Skeletal muscle tissue (tissue), 4 donors: Measurements from ENCODE around the gene ABCC5. TPM values are rescaled to one million over a fixed set of nuclear protein-coding genes. Genes with fewer than 3 reads are reported as not detected.

Source experiments
- H3K27ac ChIP-seq: one replicate; pipeline ENCODE4 v1.7.0; 2013; ENCODE audit warnings: mild to moderate bottlenecking, low read depth, low read length, inconsistent platforms
- H3K27me3 ChIP-seq, 3 donors: one replicate each; pipeline ENCODE4 v1.7.0; 2013; ENCODE audit warnings: low read length in 3 of 3; ENCODE audit not compliant: control insufficient read depth in 3 of 3, insufficient read depth in 3 of 3
- H3K36me3 ChIP-seq, 3 donors: one replicate each; pipeline ENCODE4 v1.7.0; 2013; ENCODE audit warnings: low read length in 3 of 3; ENCODE audit not compliant: control insufficient read depth in 3 of 3, insufficient read depth in 3 of 3
- H3K4me1 ChIP-seq, 3 donors: one replicate each; pipeline ENCODE4 v1.7.0; 2013; ENCODE audit warnings: low read length in 3 of 3, mild to moderate bottlenecking in 3 of 3; ENCODE audit not compliant: control insufficient read depth in 3 of 3, insufficient read depth in 3 of 3
- H3K4me3 ChIP-seq, 3 donors: one replicate each; pipeline ENCODE4 v1.7.0; 2013; ENCODE audit warnings: low read length in 3 of 3
- H3K9ac ChIP-seq, 3 donors: one replicate each; pipeline ENCODE4 v1.7.0; 2013; ENCODE audit warnings: low read length in 3 of 3, mild to moderate bottlenecking in 3 of 3, moderate library complexity in 2 of 3, low read depth in 1 of 3
- H3K9me3 ChIP-seq, 3 donors: one replicate each; pipeline ENCODE4 v1.7.0; 2013; ENCODE audit warnings: low read length in 3 of 3; ENCODE audit not compliant: control insufficient read depth in 3 of 3
- total RNA-seq: library from RNA; depleted of rRNA; stranded (reverse); fragments of >200 nt; gene quantifications from one replicate; pipeline ENCODE4 v1.2.3, GENCODE V29; 2014
- donor health status: Osteomylitis.

Gene ABCC5
- total RNA-seq, 1 donor from 2014 or later: 17.7 TPM

DNA sequence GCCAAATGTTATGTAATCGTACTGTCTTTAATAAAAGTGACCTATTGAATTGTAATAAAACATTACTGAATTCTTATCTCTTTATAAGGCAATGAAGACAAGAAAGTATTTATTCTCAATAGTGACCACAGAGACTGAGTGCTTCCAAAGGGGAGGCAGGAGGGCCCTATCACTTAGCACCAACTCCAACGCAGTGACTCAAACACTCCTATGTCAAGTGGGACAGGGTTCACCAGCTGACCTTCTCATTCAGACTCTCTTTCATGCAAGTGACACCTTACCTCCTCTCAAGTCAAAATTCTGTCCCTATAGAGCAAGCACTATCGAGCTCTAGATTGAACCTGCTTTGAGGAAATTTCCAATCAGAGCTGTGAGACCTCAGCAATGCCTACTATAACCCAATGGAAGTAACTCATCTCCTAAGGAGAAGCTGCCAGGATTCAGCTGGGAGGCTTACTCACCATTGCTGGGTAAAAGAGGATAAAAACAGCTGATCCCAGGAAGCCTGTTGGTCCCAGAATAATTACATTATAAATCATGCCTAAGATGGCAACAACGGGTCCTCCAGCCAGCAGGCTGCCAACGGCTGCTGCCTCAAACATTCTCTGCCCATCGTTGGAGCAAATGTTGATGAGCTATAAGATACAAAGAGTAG lies 35.6 kb downstream of the ABCC5 start:
- Histone ChIP-seq H3K27ac (peak overlapping the region; percentile 43), H3K4me1 (peaks cover 10 to 58% (median 53%) of the 10 kb centered on the region in 3 donors), H3K9me3 (no peaks in the 10 kb centered on the region), H3K36me3 (peaks cover 21 to 39% (median 29%) of the 10 kb centered on the region in 3 donors), H3K27me3 (no peaks in the 10 kb centered on the region), H3K4me3 (no peak overlapping the region), H3K9ac (no peak overlapping the region)

GRCh38 chr3:183980403-183980802 lies 37.3 kb downstream of the ABCC5 start:
- Histone ChIP-seq H3K4me1 (peaks cover 9 to 49% (median 46%) of the 10 kb centered on the region in 3 donors), H3K27me3 (no peaks in the 10 kb centered on the region), H3K27ac (peak overlapping the region; percentile 68), H3K9ac (peak overlapping the region in 1 of 3 donors; percentile 48), H3K36me3 (peaks cover 21 to 32% (median 26%) of the 10 kb centered on the region in 3 donors), H3K9me3 (no peaks in the 10 kb centered on the region), H3K4me3 (no peak overlapping the region)

- Histone ChIP-seq H3K27me3 (no peaks in the 10 kb centered on the region), H3K4me1 (peaks cover 6 to 23% (median 20%) of the 10 kb centered on the region in 3 donors), H3K36me3 (peaks cover 14 to 28% (median 20%) of the 10 kb centered on the region in 3 donors), H3K9me3 (no peaks in the 10 kb centered on the region), H3K27ac (no peak overlapping the region), H3K9ac (no peak overlapping the region), H3K4me3 (no peak overlapping the region)
Measured at GRCh38 chr3:183975981-183976662, 41.6 kb downstream of the ABCC5 start.

DNA sequence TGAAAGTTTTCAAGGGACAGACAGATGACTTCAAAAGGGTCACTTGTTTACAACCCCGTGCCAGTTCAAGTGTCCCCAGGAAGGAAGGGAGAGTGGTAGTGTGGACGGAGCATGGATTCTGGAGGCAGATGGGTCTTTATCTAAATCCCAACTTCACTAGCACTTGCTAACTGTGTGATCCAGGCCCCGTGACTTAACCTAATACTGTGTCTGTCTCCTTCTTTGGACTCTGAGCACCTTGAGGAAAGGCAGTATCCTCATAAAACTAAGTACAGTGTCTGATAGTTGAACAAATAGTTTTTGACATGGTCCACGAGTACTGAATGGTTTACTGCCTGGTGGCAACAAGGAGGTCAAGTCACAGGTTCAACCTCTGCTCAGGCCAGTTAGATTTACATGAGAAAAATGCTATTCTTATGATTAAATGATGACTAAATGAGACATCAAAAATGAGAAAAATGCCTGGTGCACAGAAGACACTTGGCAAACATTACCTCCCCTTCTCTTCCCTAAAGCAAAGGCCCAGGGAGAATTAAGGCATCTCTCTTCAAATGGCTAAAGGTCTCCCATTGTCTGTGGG lies 48.9 kb downstream of the ABCC5 start:
- H3K27ac ChIP-seq: no peak overlapping the region
- no peaks in the 10 kb centered on the region for H3K4me1 ChIP-seq
- no peaks in the 10 kb centered on the region for H3K9me3 ChIP-seq
- peak overlapping the region in 1 of 3 donors; percentile 33 for H3K9ac ChIP-seq
- H3K4me3 ChIP-seq: no peak overlapping the region
- no peaks in the 10 kb centered on the region for H3K27me3 ChIP-seq
- peaks cover 69 to 77% (median 73%) of the 10 kb centered on the region in 3 donors for H3K36me3 ChIP-seq

- Histone ChIP-seq H3K9me3 (no peaks in the 10 kb centered on the region), H3K27ac (no peak overlapping the region), H3K9ac (no peak overlapping the region), H3K4me1 (no peaks in the 10 kb centered on the region), H3K27me3 (no peaks in the 10 kb centered on the region), H3K36me3 (peaks cover 80 to 88% (median 84%) of the 10 kb centered on the region in 3 donors), H3K4me3 (no peak overlapping the region)
Measured at GRCh38 chr3:183967693-183968092, 50.0 kb downstream of the ABCC5 start.

DNA sequence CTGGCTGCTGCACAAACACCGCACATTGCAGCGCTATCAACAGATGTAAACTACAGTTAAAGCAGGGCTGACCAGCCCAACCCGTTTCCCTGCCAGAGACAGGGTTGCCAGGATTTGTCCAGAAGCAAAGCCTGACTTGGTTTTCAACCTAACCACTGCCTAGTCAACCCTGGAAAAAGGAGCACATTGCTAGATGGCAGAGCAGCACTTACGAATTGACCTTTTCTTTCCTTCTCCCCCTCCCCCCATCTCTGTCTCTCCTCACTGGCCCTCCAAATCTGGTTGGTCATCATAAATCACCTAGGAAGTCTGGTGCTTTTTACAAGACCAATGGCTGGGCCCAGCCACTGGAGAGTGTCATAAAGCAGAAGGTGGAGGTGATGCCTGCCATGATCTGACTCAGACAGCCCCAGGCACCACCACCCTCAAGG lies 51.3 kb downstream of the ABCC5 start:
- no peaks in the 10 kb centered on the region for H3K27me3 ChIP-seq
- no peak overlapping the region for H3K4me3 ChIP-seq
- no peaks in the 10 kb centered on the region for H3K9me3 ChIP-seq
- H3K27ac ChIP-seq: no peak overlapping the region
- H3K9ac ChIP-seq: no peak overlapping the region
- H3K36me3 ChIP-seq: peaks cover 74 to 84% (median 82%) of the 10 kb centered on the region in 3 donors
- no peaks in the 10 kb centered on the region for H3K4me1 ChIP-seq

DNA sequence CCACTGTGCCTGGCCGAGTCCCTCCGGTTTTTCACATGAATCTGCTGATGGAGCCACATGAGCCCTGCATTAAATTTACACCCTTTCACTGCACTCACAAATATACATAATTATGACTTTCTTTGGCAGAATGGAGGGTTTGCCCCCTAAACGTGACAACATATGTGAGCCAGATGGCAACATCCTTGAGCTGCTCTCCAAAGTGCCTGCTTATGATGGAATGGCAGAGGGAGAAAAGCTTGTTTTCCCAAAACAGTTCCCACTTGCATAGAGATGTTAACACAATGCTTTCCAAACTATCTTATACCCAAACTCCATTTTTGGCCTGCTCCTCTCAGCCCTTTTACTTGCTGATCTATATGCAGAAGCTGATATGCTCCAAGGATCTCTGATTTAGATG lies 54.9 kb downstream of the ABCC5 start:
- no peak overlapping the region for H3K4me3 ChIP-seq
- H3K27me3 ChIP-seq: no peaks in the 10 kb centered on the region
- H3K9me3 ChIP-seq: no peaks in the 10 kb centered on the region
- H3K27ac ChIP-seq: no peak overlapping the region
- no peak overlapping the region for H3K9ac ChIP-seq
- peaks cover 74 to 89% (median 86%) of the 10 kb centered on the region in 3 donors for H3K36me3 ChIP-seq
- no peaks in the 10 kb centered on the region for H3K4me1 ChIP-seq

GRCh38 chr3:183959214-183959613 lies 58.5 kb downstream of the ABCC5 start:
- H3K9ac ChIP-seq: no peak overlapping the region
- H3K4me3 ChIP-seq: no peak overlapping the region
- H3K36me3 ChIP-seq: peaks cover 59 to 80% (median 73%) of the 10 kb centered on the region in 3 donors
- no peak overlapping the region for H3K27ac ChIP-seq
- no peaks in the 10 kb centered on the region for H3K27me3 ChIP-seq
- no peaks in the 10 kb centered on the region for H3K4me1 ChIP-seq
- no peaks in the 10 kb centered on the region for H3K9me3 ChIP-seq

- H3K9me3 ChIP-seq: no peaks in the 10 kb centered on the region
- H3K4me1 ChIP-seq: no peaks in the 10 kb centered on the region
- peaks cover 58 to 78% (median 71%) of the 10 kb centered on the region in 3 donors for H3K36me3 ChIP-seq
- H3K4me3 ChIP-seq: no peak overlapping the region
- H3K9ac ChIP-seq: no peak overlapping the region
- no peaks in the 10 kb centered on the region for H3K27me3 ChIP-seq
- H3K27ac ChIP-seq: no peak overlapping the region
Measured at GRCh38 chr3:183958775-183959174, 58.9 kb downstream of the ABCC5 start.

- H3K36me3 ChIP-seq: peaks cover 58 to 78% (median 69%) of the 10 kb centered on the region in 3 donors
- no peak overlapping the region for H3K27ac ChIP-seq
- no peak overlapping the region for H3K4me3 ChIP-seq
- H3K9me3 ChIP-seq: no peaks in the 10 kb centered on the region
- no peaks in the 10 kb centered on the region for H3K4me1 ChIP-seq
- H3K27me3 ChIP-seq: no peaks in the 10 kb centered on the region
- no peak overlapping the region for H3K9ac ChIP-seq
Measured at GRCh38 chr3:183958226-183958625, 59.5 kb downstream of the ABCC5 start.
